Stimulated activated CD4-positive, alpha-beta T cell treated with anti-CD3 and anti-CD28 coated beads, Interleukin-4, amount 100 ng/mL, for 48 hours (primary cell): ENCODE results near the gene AOPEP.

Source experiments
- DNase-seq, 2 donors: peaks; one replicate each; pipeline ENCODE4 v3.0.0-alpha.2; 2020; ENCODE audit warnings: low read depth in 2 of 2

AOPEP gene

GRCh38 chr9:95135756-95136155 is 409.3 kb downstream of the AOPEP start:
- DNase-seq: no peak
